PC-9 (cell line): ENCODE results near the gene PCDH8. TPM values are rescaled to one million over a fixed set of nuclear protein-coding genes. Genes with fewer than 3 reads are reported as not detected.

Experiments used
- BruUV-seq: library from RNA; stranded (reverse); fragments of 400-500 nt; replicated peaks from 2 replicates; lab custom pipeline; 2021; lab: Mats Ljungman, UMichigan
- CTCF ChIA-PET: fragments of 300-600 bp; sonication (Branson Sonifier 250); formaldehyde crosslinking; loops from one replicate; lab custom pipeline; 2022; ENCODE audit warnings: antibody characterized with exemption; lab: Charles Lee
- POLR2A ChIA-PET: fragments of 300-600 bp; sonication (Branson Sonifier 250); formaldehyde crosslinking; loops from one replicate; lab custom pipeline; 2022; ENCODE audit warnings: antibody characterized with exemption; ENCODE audit not compliant: unreplicated experiment; lab: Charles Lee
- DNase-seq, 2 experiments: peaks; one replicate each; pipeline versions ENCODE4 v3.0.0 to v3.0.0-alpha.2; 2015 to 2022; ENCODE audit warnings: mixed read lengths in 1 of 2
- H2AFZ ChIP-seq: fragments of 200-600 bp; sonication (generic); 2 replicates; pipeline ENCODE4 v1.8.1; 2017; ENCODE audit warnings: antibody characterized with exemption
- H3F3A ChIP-seq: fragments of 200-600 bp; sonication (generic); 2 replicates; pipeline ENCODE4 v1.8.1; 2017; ENCODE audit warnings: antibody characterized with exemption, mild to moderate bottlenecking, low read depth; ENCODE audit not compliant: insufficient read depth
- H3K27ac ChIP-seq: fragments of 200-600 bp; sonication (generic); 2 replicates; pipeline ENCODE4 v1.6.1; 2016; ENCODE audit warnings: mixed run types
- H3K27me3 ChIP-seq: fragments of 200-600 bp; sonication (generic); 2 replicates; pipeline ENCODE4 v1.6.1; 2016; ENCODE audit warnings: low read depth, mixed run types; ENCODE audit not compliant: insufficient read depth
- H3K36me3 ChIP-seq: fragments of 200-600 bp; sonication (generic); 2 replicates; pipeline ENCODE4 v1.6.1; 2016; ENCODE audit warnings: low read depth, mixed run types
- H3K4me1 ChIP-seq: fragments of 200-600 bp; sonication (generic); replicated peaks from 2 replicates; pipeline ENCODE4 v1.6.1; 2016; ENCODE audit warnings: mixed run types; ENCODE audit not compliant: insufficient read depth
- H3K4me2 ChIP-seq: fragments of 200-600 bp; sonication (generic); 2 replicates; pipeline ENCODE4 v1.6.1; 2017; ENCODE audit warnings: mixed run types
- H3K4me3 ChIP-seq: fragments of 200-600 bp; sonication (generic); 2 replicates; pipeline ENCODE4 v1.6.1; 2016; ENCODE audit warnings: mixed run types
- H3K79me2 ChIP-seq: fragments of 200-600 bp; sonication (generic); 2 replicates; pipeline ENCODE4 v1.6.1; 2017; ENCODE audit warnings: low read depth, mixed run types
- H3K9me2 ChIP-seq: fragments of 200-600 bp; sonication (generic); 2 replicates; pipeline ENCODE4 v1.8.1; 2017; ENCODE audit warnings: mild to moderate bottlenecking; ENCODE audit not compliant: insufficient read depth
- H3K9me3 ChIP-seq: fragments of 200-600 bp; sonication (generic); 2 replicates; pipeline ENCODE4 v1.8.1; 2016; ENCODE audit warnings: low read depth; ENCODE audit not compliant: insufficient read depth
- H4K20me1 ChIP-seq: fragments of 200-600 bp; sonication (generic); 2 replicates; pipeline ENCODE4 v1.8.1; 2017; ENCODE audit not compliant: insufficient read depth
- CTCF ChIP-seq: fragments of 200-600 bp; sonication (generic); conservative IDR thresholded peaks from 2 replicates; pipeline ENCODE4 v1.6.1; 2017; ENCODE audit warnings: mixed run types, antibody characterized with exemption, mild to moderate bottlenecking, moderate library complexity
- EZH2 ChIP-seq: fragments of 200-600 bp; sonication (generic); IDR thresholded peaks from 2 replicates; pipeline ENCODE4 v1.8.0; 2017; ENCODE audit warnings: antibody characterized with exemption, low read depth
- intact Hi-C: fragments of 100-400 bp; cut with micrococcal nuclease; formaldehyde crosslinking; loops from one replicate; pipeline ENCODE4 v1.10.0; 2022; ENCODE audit not compliant: unreplicated experiment
- total RNA-seq: library from RNA; stranded (reverse); gene quantifications from 2 replicates; pipeline ENCODE4 v1.2.3, GENCODE V29; 2021

PCDH8 gene
- total RNA-seq, 1 experiment from 2014 or later = not detected

GRCh38 chr13:52882785-52883184 lies 34.3 kb upstream of the PCDH8 start:
- H3K4me2 ChIP-seq = no peak overlapping the region
- DNase-seq = no peak
- H3K36me3 ChIP-seq = no peaks in the 10 kb centered on the region
- no peak overlapping the region for H2AFZ ChIP-seq
- intact Hi-C loops = no loop called here
- no peaks in the 10 kb centered on the region for H3K9me2 ChIP-seq
- no peaks in the 10 kb centered on the region for H3F3A ChIP-seq
- no peaks in the 10 kb centered on the region for H4K20me1 ChIP-seq
- ChIA-PET CTCF (no interaction called here), POLR2A (no interaction called here)
- H3K4me1 ChIP-seq = no peaks in the 10 kb centered on the region
- H3K27ac ChIP-seq = no peak overlapping the region
- H3K79me2 ChIP-seq = no peaks in the 10 kb centered on the region
- no TSS peak for BruUV-seq
- H3K4me3 ChIP-seq = no peak overlapping the region
- TF ChIP-seq CTCF (no peak), EZH2 (no peak)
- H3K27me3 ChIP-seq = peaks cover 16% of the 10 kb centered on the region
- H3K9me3 ChIP-seq = no peaks in the 10 kb centered on the region

GRCh38 chr13:52879950-52880741 lies 31.7 kb upstream of the PCDH8 start:
- no peak for DNase-seq
- no peaks in the 10 kb centered on the region for H3K9me2 ChIP-seq
- POLR2A ChIA-PET = no interaction called here
- H3K27me3 ChIP-seq = peaks cover 1% of the 10 kb centered on the region; the same call in 1 of the 2 replicates
- H3K4me3 ChIP-seq = no peak overlapping the region
- H2AFZ ChIP-seq = no peak overlapping the region
- H3K9me3 ChIP-seq = no peaks in the 10 kb centered on the region
- intact Hi-C loops = no loop called here
- no peaks in the 10 kb centered on the region for H4K20me1 ChIP-seq
- CTCF ChIA-PET = no interaction called here
- BruUV-seq = no TSS peak
- no peak overlapping the region for H3K4me2 ChIP-seq
- no peaks in the 10 kb centered on the region for H3K79me2 ChIP-seq
- H3K4me1 ChIP-seq = no peaks in the 10 kb centered on the region
- H3F3A ChIP-seq = no peaks in the 10 kb centered on the region
- no peak overlapping the region for H3K27ac ChIP-seq
- TF ChIP-seq EZH2 = no peak
- TF ChIP-seq CTCF = no peak
- no peaks in the 10 kb centered on the region for H3K36me3 ChIP-seq

GRCh38 chr13:52878831-52879230 lies 30.4 kb upstream of the PCDH8 start:
- Histone ChIP-seq H3K4me2 (no peak overlapping the region), H3K4me3 (no peak overlapping the region), H3F3A (no peaks in the 10 kb centered on the region), H4K20me1 (no peaks in the 10 kb centered on the region), H3K27ac (no peak overlapping the region), H2AFZ (no peak overlapping the region), H3K36me3 (no peaks in the 10 kb centered on the region), H3K9me3 (no peaks in the 10 kb centered on the region), H3K27me3 (no peaks in the 10 kb centered on the region; the same call in 1 of the 2 replicates), H3K9me2 (no peaks in the 10 kb centered on the region), H3K79me2 (no peaks in the 10 kb centered on the region), H3K4me1 (no peaks in the 10 kb centered on the region)
- ChIA-PET POLR2A (no interaction called here), CTCF (no interaction called here)
- no TSS peak for BruUV-seq
- TF ChIP-seq EZH2 (no peak), CTCF (no peak)
- intact Hi-C loops = no loop called here
- no peak for DNase-seq
